ENCODE results near the gene DPYSL5. TPM values are rescaled to one million over a fixed set of nuclear protein-coding genes. Genes with fewer than 3 reads are reported as not detected.

Gene DPYSL5
- total RNA-seq, 6 donors from 2014 or later: not detected

DNA sequence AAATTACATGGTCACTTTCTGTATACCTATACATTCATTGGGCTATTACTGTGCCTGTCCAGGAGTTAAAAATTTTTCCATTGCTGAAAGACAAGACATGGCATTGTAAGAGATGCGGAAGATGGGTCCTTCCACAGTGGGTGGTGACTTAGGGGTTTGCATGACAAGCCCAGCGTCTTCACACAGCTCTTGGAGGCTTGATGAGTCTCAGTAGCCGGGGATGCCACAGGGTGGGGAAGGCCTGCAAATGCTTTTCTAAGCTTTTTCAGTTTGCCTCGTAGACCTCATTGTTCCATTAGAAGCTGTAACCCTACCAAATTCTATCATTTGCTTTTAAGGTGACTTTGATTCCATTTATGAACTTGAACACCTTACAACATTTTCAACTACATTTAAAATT lies 104.4 kb downstream of the DPYSL5 start:
- 68 to 81% methylated on average over 4 of the region's 4 CpGs for WGBS, 2 donors
- no peaks in the 10 kb centered on the region for H3K36me3 ChIP-seq
- ATAC-seq (ENCODE audit: low FRiP score in 2 of 2) (no peak), DNase-seq (no peak)
- H3K4me3 ChIP-seq: no peak overlapping the region
- H3K27me3 ChIP-seq: no peaks in the 10 kb centered on the region
- no peak overlapping the region for H3K27ac ChIP-seq
- peaks cover 0 to 5% (median 1%) of the 10 kb centered on the region in 4 donors for H3K4me1 ChIP-seq
- TF ChIP-seq, protein P1, sequence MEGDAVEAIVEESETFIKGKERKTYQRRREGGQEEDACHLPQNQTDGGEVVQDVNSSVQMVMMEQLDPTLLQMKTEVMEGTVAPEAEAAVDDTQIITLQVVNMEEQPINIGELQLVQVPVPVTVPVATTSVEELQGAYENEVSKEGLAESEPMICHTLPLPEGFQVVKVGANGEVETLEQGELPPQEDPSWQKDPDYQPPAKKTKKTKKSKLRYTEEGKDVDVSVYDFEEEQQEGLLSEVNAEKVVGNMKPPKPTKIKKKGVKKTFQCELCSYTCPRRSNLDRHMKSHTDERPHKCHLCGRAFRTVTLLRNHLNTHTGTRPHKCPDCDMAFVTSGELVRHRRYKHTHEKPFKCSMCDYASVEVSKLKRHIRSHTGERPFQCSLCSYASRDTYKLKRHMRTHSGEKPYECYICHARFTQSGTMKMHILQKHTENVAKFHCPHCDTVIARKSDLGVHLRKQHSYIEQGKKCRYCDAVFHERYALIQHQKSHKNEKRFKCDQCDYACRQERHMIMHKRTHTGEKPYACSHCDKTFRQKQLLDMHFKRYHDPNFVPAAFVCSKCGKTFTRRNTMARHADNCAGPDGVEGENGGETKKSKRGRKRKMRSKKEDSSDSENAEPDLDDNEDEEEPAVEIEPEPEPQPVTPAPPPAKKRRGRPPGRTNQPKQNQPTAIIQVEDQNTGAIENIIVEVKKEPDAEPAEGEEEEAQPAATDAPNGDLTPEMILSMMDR (IDR thresholded peaks at IDR 0.05): no peak
- no peak for TF ChIP-seq POLR2A (IDR thresholded peaks at IDR 0.05)
- TF ChIP-seq EP300 (IDR thresholded peaks at IDR 0.05): no peak
- TF ChIP-seq POLR2AphosphoS5 (IDR thresholded peaks at IDR 0.05): no peak
- H3K9me3 ChIP-seq: no peaks in the 10 kb centered on the region

DNA sequence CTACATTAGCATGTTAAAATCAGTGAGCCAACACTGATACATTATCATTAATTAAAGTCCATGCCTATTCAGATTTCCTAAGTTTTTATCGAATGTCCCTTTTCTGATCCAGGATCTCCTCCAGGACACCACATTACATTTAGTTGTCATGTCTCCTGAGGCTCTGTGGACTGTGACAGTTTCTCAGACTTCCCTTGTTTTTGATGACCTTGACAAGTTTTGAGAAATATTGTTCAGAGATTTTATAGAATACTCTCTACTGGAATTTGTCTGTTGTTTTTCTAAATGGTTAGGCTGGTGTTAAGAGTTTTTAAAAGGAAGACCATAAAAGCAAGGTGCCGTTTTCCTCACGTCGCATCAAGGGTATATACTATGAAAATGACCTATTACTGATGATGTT lies 106.2 kb downstream of the DPYSL5 start:
- no peaks in the 10 kb centered on the region for H3K36me3 ChIP-seq
- 92 to 95% methylated on average over 4 of the region's 4 CpGs for WGBS, 2 donors
- no peak overlapping the region for H3K27ac ChIP-seq
- ATAC-seq (ENCODE audit: low FRiP score in 2 of 2) (no peak), DNase-seq (no peak)
- no peaks in the 10 kb centered on the region for H3K4me1 ChIP-seq
- H3K27me3 ChIP-seq: no peaks in the 10 kb centered on the region
- H3K4me3 ChIP-seq: no peak overlapping the region
- TF ChIP-seq EP300 (IDR thresholded peaks at IDR 0.05): no peak
- no peak for TF ChIP-seq POLR2A (IDR thresholded peaks at IDR 0.05)
- TF ChIP-seq POLR2AphosphoS5 (IDR thresholded peaks at IDR 0.05): no peak
- TF ChIP-seq, protein P1 (IDR thresholded peaks at IDR 0.05): no peak
- H3K9me3 ChIP-seq: no peaks in the 10 kb centered on the region

DNA sequence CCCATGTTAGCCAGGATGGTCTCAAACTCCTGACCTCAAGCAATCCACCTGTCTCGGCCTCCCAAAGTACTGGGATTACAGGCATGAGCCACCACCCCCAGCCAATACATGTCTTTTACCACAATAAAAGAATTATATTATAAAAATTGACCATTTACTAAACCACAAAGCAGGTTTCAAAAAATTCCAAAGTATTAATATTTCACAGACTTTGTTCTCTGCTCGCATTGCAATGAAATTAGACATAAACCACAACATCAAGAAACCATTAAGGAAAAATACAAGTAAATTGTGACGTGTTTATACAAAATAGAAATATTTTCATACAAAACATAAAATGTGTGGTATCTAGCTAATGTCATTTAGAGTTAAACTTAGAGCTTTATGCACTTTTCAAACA lies 109.1 kb downstream of the DPYSL5 start:
- WGBS, 2 donors: 55 to 86% methylated on average over 3 of the region's 3 CpGs
- no peak overlapping the region for H3K27ac ChIP-seq
- peaks cover 2 to 6% (median 6%) of the 10 kb centered on the region in 4 donors for H3K4me1 ChIP-seq
- no peaks in the 10 kb centered on the region for H3K9me3 ChIP-seq
- ATAC-seq (ENCODE audit: low FRiP score in 2 of 2) (no peak), DNase-seq (no peak)
- no peak overlapping the region for H3K4me3 ChIP-seq
- no peak for TF ChIP-seq EP300 (IDR thresholded peaks at IDR 0.05)
- TF ChIP-seq, protein P1 (IDR thresholded peaks at IDR 0.05): no peak
- no peak for TF ChIP-seq POLR2AphosphoS5 (IDR thresholded peaks at IDR 0.05)
- no peak for TF ChIP-seq POLR2A (IDR thresholded peaks at IDR 0.05)
- peaks cover 0 to 7% (median 0%) of the 10 kb centered on the region in 4 donors for H3K27me3 ChIP-seq
- no peaks in the 10 kb centered on the region for H3K36me3 ChIP-seq

GRCh38 chr2:26957534-26957933 lies 109.6 kb downstream of the DPYSL5 start:
- Histone ChIP-seq H3K27ac (no peak overlapping the region), H3K36me3 (no peaks in the 10 kb centered on the region), H3K9me3 (no peaks in the 10 kb centered on the region), H3K4me3 (no peak overlapping the region), H3K4me1 (peaks cover 2 to 6% (median 6%) of the 10 kb centered on the region in 4 donors), H3K27me3 (peaks cover 0 to 7% (median 0%) of the 10 kb centered on the region in 4 donors)
- no peak for TF ChIP-seq POLR2A (IDR thresholded peaks at IDR 0.05)
- no peak for ATAC-seq (ENCODE audit: low FRiP score in 2 of 2)
- DNase-seq: no peak
- WGBS, 2 donors: 54 to 75% methylated on average over 3 of the region's 3 CpGs

DNA sequence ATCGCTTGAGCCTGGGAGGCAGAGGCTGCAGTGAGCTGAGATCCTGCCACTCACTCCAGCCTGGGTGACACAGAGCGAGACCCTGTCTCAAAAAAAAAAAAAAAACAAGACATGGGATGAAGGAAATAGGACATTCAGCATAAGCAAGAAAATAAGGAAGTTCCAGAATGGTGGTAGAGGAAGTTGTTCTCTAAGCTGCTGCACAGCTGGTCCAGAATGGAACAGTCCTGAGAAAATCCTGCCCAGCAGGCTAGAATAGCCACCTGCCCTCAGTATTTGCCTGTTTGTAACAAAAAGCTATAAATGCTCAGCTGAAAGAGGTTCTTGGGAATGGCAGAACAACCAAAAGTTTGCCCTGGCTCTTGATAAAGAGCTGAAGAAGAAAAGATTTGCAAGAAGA lies 111.4 kb downstream of the DPYSL5 start:
- no peak overlapping the region for H3K27ac ChIP-seq
- no peaks in the 10 kb centered on the region for H3K36me3 ChIP-seq
- no peak for TF ChIP-seq POLR2AphosphoS5 (IDR thresholded peaks at IDR 0.05)
- no peak for TF ChIP-seq POLR2A (IDR thresholded peaks at IDR 0.05)
- no peak for TF ChIP-seq EP300 (IDR thresholded peaks at IDR 0.05)
- TF ChIP-seq, protein P1 (IDR thresholded peaks at IDR 0.05): no peak
- H3K4me3 ChIP-seq: no peak overlapping the region
- H3K27me3 ChIP-seq: peaks cover 0 to 7% (median 0%) of the 10 kb centered on the region in 4 donors
- DNase-seq (no peak), ATAC-seq (ENCODE audit: low FRiP score in 2 of 2) (no peak)
- WGBS, 2 donors: 67 to 85% methylated on average over 2 of the region's 2 CpGs
- H3K9me3 ChIP-seq: no peaks in the 10 kb centered on the region
- H3K4me1 ChIP-seq: peaks cover 2 to 6% (median 6%) of the 10 kb centered on the region in 4 donors
